Progenitor cell of endocrine pancreas (in vitro differentiated cells): ENCODE measurements around the gene C15orf61. TPM values are rescaled to one million over a fixed set of nuclear protein-coding genes. Genes with fewer than 3 reads are reported as not detected.

Experiments
- DNase-seq: peaks from one replicate; pipeline ENCODE4 v3.0.0; 2021; ENCODE audit warnings: low spot score; ENCODE audit not compliant: unreplicated experiment
- H3K27ac Mint-ChIP-seq: 2 replicates; pipeline ENCODE4 v1.8.0; 2021; ENCODE audit warnings: mild to moderate bottlenecking, moderate library complexity, mixed read lengths
- H3K27me3 Mint-ChIP-seq: 2 replicates; pipeline ENCODE4 v1.8.0; 2021; ENCODE audit warnings: mixed read lengths
- H3K36me3 Mint-ChIP-seq: 2 replicates; pipeline ENCODE4 v1.8.0; 2022; ENCODE audit warnings: mixed read lengths; ENCODE audit not compliant: insufficient read depth
- H3K4me1 Mint-ChIP-seq: 2 replicates; pipeline ENCODE4 v1.8.0; 2021; ENCODE audit warnings: low read depth, mixed read lengths
- H3K4me3 Mint-ChIP-seq: 2 replicates; pipeline ENCODE4 v1.8.0; 2021; ENCODE audit warnings: low read depth, mild to moderate bottlenecking, moderate library complexity, mixed read lengths
- H3K9me3 Mint-ChIP-seq: 2 replicates; pipeline ENCODE4 v1.8.0; 2021; ENCODE audit warnings: low read depth, mixed read lengths
- CTCF ChIP-seq: fragments of 200-600 bp; sonication (generic); IDR thresholded peaks from one replicate; pipeline ENCODE4 v1.5.0; 2021; ENCODE audit warnings: antibody characterized with exemption, mild to moderate bottlenecking; ENCODE audit not compliant: unreplicated experiment
- total RNA-seq: library from RNA; stranded (reverse); gene quantifications from 2 replicates; pipeline ENCODE4 v1.2.1, GENCODE V29; 2021

The C15orf61 gene
- total RNA-seq, 1 donor from 2014 or later: 9.6 TPM

GRCh38 chr15:67547836-67548235, 26.9 kb downstream of the C15orf61 start:
- Mint-ChIP-seq H3K36me3 (peaks cover 8% of the 10 kb centered on the region), H3K27me3 (no peaks in the 10 kb centered on the region), H3K4me3 (no peak overlapping the region), H3K9me3 (no peaks in the 10 kb centered on the region), H3K4me1 (peaks cover 26% of the 10 kb centered on the region), H3K27ac (no peak overlapping the region)
- DNase-seq: no peak
- TF ChIP-seq CTCF: no peak

- Mint-ChIP-seq H3K9me3 (no peaks in the 10 kb centered on the region), H3K36me3 (peaks cover 8% of the 10 kb centered on the region), H3K4me3 (no peak overlapping the region), H3K27me3 (no peaks in the 10 kb centered on the region), H3K27ac (no peak overlapping the region), H3K4me1 (peaks cover 23% of the 10 kb centered on the region)
- DNase-seq: no peak
- TF ChIP-seq CTCF: no peak
Measured at GRCh38 chr15:67548236-67548852, 27.4 kb downstream of the C15orf61 start.

GRCh38 chr15:67548862-67549651, 28.1 kb downstream of the C15orf61 start:
- Mint-ChIP-seq H3K36me3 (peaks cover 8% of the 10 kb centered on the region), H3K4me1 (peaks cover 19% of the 10 kb centered on the region), H3K27me3 (no peaks in the 10 kb centered on the region), H3K9me3 (no peaks in the 10 kb centered on the region), H3K4me3 (no peak overlapping the region), H3K27ac (no peak overlapping the region)
- no peak for TF ChIP-seq CTCF
- no peak for DNase-seq

- Mint-ChIP-seq H3K4me3 (no peak overlapping the region), H3K36me3 (peaks cover 8% of the 10 kb centered on the region), H3K9me3 (no peaks in the 10 kb centered on the region), H3K4me1 (peaks cover 16% of the 10 kb centered on the region), H3K27me3 (no peaks in the 10 kb centered on the region), H3K27ac (no peak overlapping the region)
- DNase-seq: no peak
- no peak for TF ChIP-seq CTCF
Measured at GRCh38 chr15:67549736-67550135, 28.8 kb downstream of the C15orf61 start.

GRCh38 chr15:67550522-67550921, 29.6 kb downstream of the C15orf61 start:
- Mint-ChIP-seq H3K4me3 (no peak overlapping the region), H3K27me3 (no peaks in the 10 kb centered on the region), H3K27ac (no peak overlapping the region), H3K4me1 (peaks cover 12% of the 10 kb centered on the region), H3K36me3 (peaks cover 9% of the 10 kb centered on the region), H3K9me3 (no peaks in the 10 kb centered on the region)
- TF ChIP-seq CTCF: no peak
- no peak for DNase-seq
